Stimulated activated naive CD8-positive, alpha-beta T cell treated with anti-CD3 and anti-CD28 coated beads, Interleukin-15, amount 100 ng/mL, for 72 hours (primary cell): ENCODE results near the gene BTNL3.

Experiments used
- ATAC-seq: fragments of 150-1000 bp; cut with Tn5 transposase; 2 replicates; pipeline ENCODE4 v1.10.0; 2021; ENCODE audit warnings: mild to moderate bottlenecking, moderate library complexity
- DNase-seq, 2 donors: peaks; one replicate each; pipeline ENCODE4 v3.0.0; 2021 to 2022
- H3K27ac Mint-ChIP-seq, 2 donors: one replicate each; pipeline ENCODE4 v1.8.0; 2022; ENCODE audit warnings: mild to moderate bottlenecking in 2 of 2, mixed read lengths in 2 of 2, moderate library complexity in 2 of 2
- H3K27me3 Mint-ChIP-seq: one replicate; pipeline ENCODE4 v1.8.0; 2022; ENCODE audit warnings: mixed read lengths
- H3K4me1 Mint-ChIP-seq: one replicate; pipeline ENCODE4 v1.8.0; 2022; ENCODE audit warnings: mild to moderate bottlenecking, mixed read lengths
- H3K4me3 Mint-ChIP-seq, 2 donors: one replicate each; pipeline ENCODE4 v1.8.0; 2022; ENCODE audit warnings: mild to moderate bottlenecking in 2 of 2, mixed read lengths in 2 of 2, moderate library complexity in 1 of 2
- H3K9me3 Mint-ChIP-seq, 2 donors: one replicate each; pipeline ENCODE4 v1.8.0; 2022; ENCODE audit warnings: mixed read lengths in 2 of 2

Gene BTNL3

DNA sequence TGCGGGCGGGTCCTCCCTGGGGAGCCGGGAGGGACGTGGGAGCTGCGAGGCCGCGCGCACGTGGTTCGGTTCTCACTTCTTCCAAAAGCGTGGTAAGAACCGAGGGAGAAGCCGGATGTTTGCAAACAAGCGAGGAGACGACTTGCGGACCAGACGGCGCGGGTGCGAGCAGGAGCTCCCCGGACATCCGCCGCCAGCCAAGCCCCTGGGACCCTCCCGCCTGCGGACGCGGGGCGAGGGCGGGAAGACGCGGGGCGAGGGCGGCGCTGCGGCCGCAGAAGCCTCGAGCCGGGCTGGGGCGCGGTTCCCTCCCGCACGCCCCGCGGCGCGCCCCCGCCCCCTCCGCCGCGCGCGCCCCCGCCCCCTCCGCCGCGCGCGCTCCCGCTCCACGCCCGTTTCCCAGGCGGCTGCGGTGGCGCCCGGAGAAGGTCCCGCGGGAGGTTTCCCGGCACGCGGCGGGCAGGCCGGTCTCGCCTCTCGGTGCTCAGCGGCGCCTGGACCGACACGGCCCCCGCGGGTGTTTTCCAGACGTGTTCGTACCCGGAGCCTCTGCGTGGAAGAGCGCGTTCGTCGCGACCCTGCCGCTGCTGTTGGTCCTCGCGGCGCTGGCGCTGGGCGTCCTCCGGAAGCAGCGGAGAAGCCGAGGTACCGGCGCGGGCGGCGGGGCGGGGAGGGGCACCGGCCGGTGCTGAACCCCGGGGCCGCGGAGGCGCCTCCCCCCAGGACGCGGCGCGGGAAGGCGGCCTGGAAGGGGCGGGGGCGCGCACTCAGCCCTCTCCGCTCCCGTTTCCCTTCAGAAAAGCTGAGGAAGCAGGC is 64.2 kb downstream of the BTNL3 start:
- peak; percentile 27 to 34 for DNase-seq
- Mint-ChIP-seq H3K27me3 (peaks cover 92% of the 10 kb centered on the region), H3K4me3 (peak overlapping the region; percentile 80 to 87), H3K9me3 (no peaks in the 10 kb centered on the region), H3K27ac (no peak overlapping the region), H3K4me1 (peaks cover 21% of the 10 kb centered on the region)
- ATAC-seq: peak; percentile 54

DNA sequence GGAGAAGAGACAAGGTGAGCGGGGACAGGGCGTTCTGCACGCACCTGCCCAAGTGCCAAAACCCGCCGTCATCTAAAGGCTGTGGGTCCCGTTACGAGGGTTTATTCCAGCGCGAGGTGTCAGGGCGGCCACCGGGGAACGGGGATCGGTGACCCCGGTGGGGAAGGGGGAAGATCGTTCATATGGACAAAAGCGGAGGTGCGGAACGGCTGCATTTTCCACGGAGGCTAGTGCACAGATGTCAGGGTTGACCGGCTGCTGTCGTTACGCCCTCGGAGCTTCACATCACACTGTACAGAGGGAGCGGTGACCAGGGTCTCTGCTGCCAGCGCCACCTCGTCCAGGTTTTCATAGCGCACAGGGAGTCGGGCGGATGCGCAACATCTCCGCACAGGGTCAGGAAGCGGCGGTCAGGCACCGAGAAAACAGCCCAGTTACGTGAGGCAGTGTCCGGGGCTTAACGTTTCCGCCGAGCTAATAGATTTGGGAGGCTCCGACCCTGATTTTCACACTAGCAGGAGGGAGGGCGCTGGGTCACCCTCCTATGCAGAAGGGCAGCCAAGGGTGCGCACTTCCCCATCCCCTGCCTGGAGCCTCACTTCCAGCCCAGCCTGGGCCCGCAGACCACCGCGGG is 65.0 kb downstream of the BTNL3 start:
- Mint-ChIP-seq H3K9me3 (no peaks in the 10 kb centered on the region), H3K27me3 (peaks cover 94% of the 10 kb centered on the region), H3K4me1 (peaks cover 21% of the 10 kb centered on the region), H3K4me3 (peak overlapping the region; percentile 80 to 87), H3K27ac (no peak overlapping the region)
- peak; percentile 53 for ATAC-seq
- DNase-seq: peak in 1 of 2 donors; percentile 16

DNA sequence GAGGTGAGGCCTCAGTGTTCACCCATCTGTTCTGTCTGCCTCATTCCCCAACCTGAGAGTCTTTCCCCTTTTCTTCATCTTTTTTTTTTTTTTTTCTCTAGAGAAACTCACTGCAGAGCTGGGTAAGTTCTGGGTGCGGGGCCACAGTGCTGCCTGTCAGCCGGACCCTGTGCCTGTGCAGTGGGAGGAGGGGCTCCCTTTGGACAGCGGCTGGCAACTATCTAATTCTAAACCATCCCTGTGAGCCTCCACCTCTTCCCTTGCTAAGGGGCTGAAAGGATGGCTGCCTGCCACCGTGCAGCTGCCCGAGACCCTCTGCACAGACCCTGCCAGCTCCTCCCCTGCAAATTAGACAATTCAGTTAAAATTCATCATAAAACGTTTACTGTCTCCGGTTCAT is 65.5 kb downstream of the BTNL3 start:
- Mint-ChIP-seq H3K27me3 (peaks cover 96% of the 10 kb centered on the region), H3K27ac (no peak overlapping the region), H3K4me1 (peaks cover 21% of the 10 kb centered on the region), H3K9me3 (no peaks in the 10 kb centered on the region), H3K4me3 (peak overlapping the region; percentile 8 to 87)
- DNase-seq (no peak), ATAC-seq (no peak)

DNA sequence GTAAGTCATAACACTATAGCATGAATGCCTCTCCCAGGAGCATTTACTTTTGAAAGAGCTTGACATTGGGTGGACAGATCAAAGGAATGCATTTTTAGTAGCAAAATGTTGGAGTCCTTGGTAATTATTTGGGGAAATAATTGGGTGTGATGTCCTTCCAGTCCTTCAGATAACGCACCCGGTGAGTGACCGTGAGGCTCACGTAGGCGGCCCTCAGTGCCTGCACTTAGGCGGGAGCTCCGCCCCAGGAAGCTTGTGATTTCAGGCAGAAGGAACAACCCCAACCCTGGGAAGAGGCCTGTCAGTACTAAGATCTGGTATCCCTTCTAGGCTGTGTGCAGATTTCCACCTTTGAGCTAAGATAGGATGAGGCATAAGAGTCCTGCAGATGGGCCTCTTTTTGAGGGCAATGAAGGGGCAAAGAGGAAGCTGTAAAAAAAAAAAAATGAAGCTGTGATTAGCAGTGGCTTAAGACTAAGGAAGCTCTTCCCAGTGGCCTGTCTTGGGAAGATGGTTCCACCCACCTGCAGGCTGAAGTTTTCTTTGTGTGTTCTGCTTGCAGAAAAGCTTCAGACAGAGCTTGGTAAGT is 66.3 kb downstream of the BTNL3 start:
- no peaks in the 10 kb centered on the region for H3K9me3 Mint-ChIP-seq
- DNase-seq: no peak
- no peak for ATAC-seq
- peaks cover 96% of the 10 kb centered on the region for H3K27me3 Mint-ChIP-seq
- peaks cover 21% of the 10 kb centered on the region for H3K4me1 Mint-ChIP-seq
- H3K4me3 Mint-ChIP-seq: no peak overlapping the region
- H3K27ac Mint-ChIP-seq: no peak overlapping the region
